Brain microvascular endothelial cell (primary cell): ENCODE measurements around the gene SDHAF2.

Experiments
- DNase-seq: peaks from one replicate; pipeline ENCODE4 v3.0.0-alpha.2; 2020
- H3K27ac ChIP-seq: fragments of 250-450 bp; sonication (Bioruptor Pico); 2 replicates; pipeline ENCODE4 v1.5.1; 2020; ENCODE audit warnings: mild to moderate bottlenecking, moderate library complexity
- H3K27me3 ChIP-seq: fragments of 250-450 bp; sonication (Bioruptor Pico); replicated peaks from 2 replicates; pipeline ENCODE4 v1.5.1; 2020; ENCODE audit warnings: mild to moderate bottlenecking
- H3K36me3 ChIP-seq: fragments of 250-450 bp; sonication (Bioruptor Pico); replicated peaks from 2 replicates; pipeline ENCODE4 v1.5.1; 2020; ENCODE audit warnings: mild to moderate bottlenecking
- H3K4me3 ChIP-seq: 2 replicates; pipeline ENCODE4 v1.5.1; 2011; ENCODE audit warnings: low read depth, mild to moderate bottlenecking, control low read depth, low read length, moderate library complexity
- CTCF ChIP-seq: IDR thresholded peaks from 2 replicates; pipeline ENCODE4 v1.5.1; 2011; ENCODE audit warnings: low read depth, mild to moderate bottlenecking, moderate library complexity, low read length, control low read depth, inconsistent platforms; ENCODE audit errors: missing control alignments
- in situ Hi-C: cut with HindIII; loops from 2 replicates; pipeline ENCODE4 v1.10.0; 2017; ENCODE audit warnings: low sequenced_read_pairs, low pct_ligation_motif_present

SDHAF2 gene

GRCh38 chr11:61495801-61496601 is 66.1 kb downstream of the SDHAF2 start:
- no peak overlapping the region for H3K4me3 ChIP-seq
- H3K27me3 ChIP-seq = no peaks in the 10 kb centered on the region
- DNase-seq = no peak
- no peak overlapping the region for H3K27ac ChIP-seq
- in situ Hi-C loops = no loop called here
- no peak for TF ChIP-seq CTCF
- H3K36me3 ChIP-seq = no peaks in the 10 kb centered on the region
